Large intestine (tissue), 3 donors: ENCODE measurements around the gene CABP7. TPM values are rescaled to one million over a fixed set of nuclear protein-coding genes. Genes with fewer than 3 reads are reported as not detected.

Experiments
- DNase-seq, 2 donors: peaks; one replicate each; pipeline versions ENCODE4 v3.0.0 to v3.0.0-alpha.2; 2013
- H3K27ac ChIP-seq: one replicate; pipeline ENCODE4 v1.5.1; 2013; ENCODE audit warnings: low read length
- H3K27me3 ChIP-seq: 2 replicates; pipeline ENCODE4 v1.6.1; 2013; ENCODE audit warnings: low read length; ENCODE audit not compliant: control insufficient read depth, insufficient read depth
- H3K36me3 ChIP-seq: 2 replicates; pipeline ENCODE4 v1.6.1; 2013; ENCODE audit warnings: low read length; ENCODE audit not compliant: control insufficient read depth, insufficient read depth
- H3K4me1 ChIP-seq: one replicate; pipeline ENCODE4 v1.6.1; 2013; ENCODE audit warnings: low read length; ENCODE audit not compliant: control insufficient read depth, insufficient read depth
- H3K4me3 ChIP-seq: one replicate; pipeline ENCODE4 v1.5.1; 2013; ENCODE audit warnings: low read length
- H3K9me3 ChIP-seq: one replicate; pipeline ENCODE4 v1.6.1; 2013; ENCODE audit warnings: mild to moderate bottlenecking, low read depth, low read length, moderate library complexity; ENCODE audit not compliant: control insufficient read depth
- WGBS: methylation state at CpG from one replicate; pipeline ENCODE4 v1.1.5; 2013; ENCODE audit warnings: low lambda C conversion rate; ENCODE audit not compliant: insufficient coverage; 5-methylcytosine and 5-hydroxymethylcytosine counted together
- polyA plus RNA-seq: library from polyadenylated mRNA; unstranded; fragments of 120-200 nt; gene quantifications from one replicate; pipeline ENCODE4 v1.2.1, GENCODE V29; 2013

CABP7 gene
- polyA plus RNA-seq, 1 donor = 5.2 TPM

GRCh38 chr22:29701155-29701999 lies 18.4 kb upstream of the CABP7 start:
- WGBS = no CpG with 5 or more reads among the region's 14 CpGs
- H3K4me3 ChIP-seq = no peak overlapping the region
- H3K9me3 ChIP-seq = no peaks in the 10 kb centered on the region
- H3K27ac ChIP-seq = peak overlapping the region; percentile 11
- H3K27me3 ChIP-seq = peaks cover 37% of the 10 kb centered on the region
- H3K4me1 ChIP-seq = peaks cover 31% of the 10 kb centered on the region
- DNase-seq = peak in 1 of 2 donors; percentile 66
- peaks cover 7% of the 10 kb centered on the region for H3K36me3 ChIP-seq

- Histone ChIP-seq H3K27me3 (peaks cover 46% of the 10 kb centered on the region), H3K9me3 (no peaks in the 10 kb centered on the region), H3K4me1 (peaks cover 31% of the 10 kb centered on the region), H3K36me3 (peaks cover 3% of the 10 kb centered on the region), H3K4me3 (no peak overlapping the region), H3K27ac (peak overlapping the region; percentile 13)
- WGBS = no CpG with 5 or more reads among the region's 14 CpGs
- DNase-seq = no peak
Observed at GRCh38 chr22:29702000-29702930, 17.5 kb upstream of the CABP7 start.

DNA sequence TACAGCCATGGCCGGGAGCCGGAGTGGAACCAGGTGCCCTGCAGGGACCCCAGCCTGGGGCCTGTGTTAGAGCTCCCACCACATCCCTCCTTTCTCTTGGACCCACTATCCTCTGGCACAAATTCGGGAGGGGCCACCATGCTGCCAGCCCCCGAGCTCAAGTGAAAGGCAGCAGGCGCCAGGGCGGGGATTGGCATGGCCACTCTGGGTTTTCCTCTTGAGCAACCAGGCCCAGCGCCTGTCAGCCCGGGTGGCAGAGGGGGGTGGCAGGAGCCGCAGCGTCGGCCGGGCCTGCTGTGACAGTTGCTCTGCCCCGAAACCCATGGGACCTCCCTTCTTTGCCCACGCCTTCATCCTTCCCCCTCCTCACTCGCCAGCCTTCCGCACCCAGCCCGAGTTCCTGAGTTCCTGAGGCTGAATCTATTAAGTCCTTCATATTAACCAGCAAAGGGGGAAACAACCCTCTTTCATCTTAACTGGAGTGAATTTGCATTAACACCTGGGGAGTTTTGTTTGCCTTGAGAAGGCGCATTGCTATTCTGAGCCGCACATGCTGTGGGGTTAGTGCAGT lies 16.8 kb upstream of the CABP7 start:
- no peaks in the 10 kb centered on the region for H3K36me3 ChIP-seq
- H3K27me3 ChIP-seq = peaks cover 50% of the 10 kb centered on the region
- H3K9me3 ChIP-seq = no peaks in the 10 kb centered on the region
- DNase-seq = no peak
- peak overlapping the region; percentile 13 for H3K27ac ChIP-seq
- WGBS = no CpG with 5 or more reads among the region's 19 CpGs
- peaks cover 31% of the 10 kb centered on the region for H3K4me1 ChIP-seq
- H3K4me3 ChIP-seq = no peak overlapping the region

- Histone ChIP-seq H3K4me3 (no peak overlapping the region), H3K36me3 (no peaks in the 10 kb centered on the region), H3K4me1 (peaks cover 31% of the 10 kb centered on the region), H3K9me3 (no peaks in the 10 kb centered on the region), H3K27me3 (peaks cover 50% of the 10 kb centered on the region), H3K27ac (no peak overlapping the region)
- no peak for DNase-seq
- WGBS = no CpG with 5 or more reads among the region's 7 CpGs
Observed at GRCh38 chr22:29703569-29704195, 16.1 kb upstream of the CABP7 start.

DNA sequence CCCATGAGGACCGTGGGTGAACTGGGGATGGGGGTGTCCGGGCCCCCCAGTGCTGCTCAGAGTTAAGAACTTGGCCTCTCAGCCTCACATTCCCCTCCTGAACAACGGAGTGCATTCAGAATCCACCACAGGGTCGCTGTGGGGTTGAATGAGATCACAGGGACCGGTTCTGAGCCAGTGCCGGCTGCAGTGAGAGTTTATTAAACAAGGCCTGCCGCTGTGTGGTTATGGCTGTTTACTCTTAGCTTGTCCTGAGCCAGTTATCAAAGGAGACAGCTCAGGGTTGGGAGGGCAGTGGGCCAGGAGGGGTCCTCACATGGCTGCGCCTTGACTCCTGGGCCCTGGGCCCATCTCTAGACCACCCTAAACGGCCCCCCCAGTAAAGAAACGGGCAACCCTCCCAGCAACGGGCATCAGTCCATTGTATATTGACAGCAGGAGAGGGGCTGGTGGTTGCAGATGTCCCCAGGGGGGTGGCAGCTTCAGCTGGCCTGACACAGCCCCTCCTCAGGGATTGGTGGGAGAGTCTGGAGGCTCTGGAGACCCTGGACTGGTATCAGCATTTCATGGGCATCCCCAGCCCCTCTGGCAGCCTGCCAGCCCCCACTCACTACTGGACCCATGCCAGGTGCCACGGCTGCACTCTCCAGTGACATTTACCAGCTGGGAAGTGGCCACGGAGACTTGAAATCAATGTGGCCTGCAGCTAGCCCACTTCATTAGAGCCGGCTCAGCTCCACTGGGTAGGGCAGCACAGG lies 15.1 kb upstream of the CABP7 start:
- no peak overlapping the region for H3K4me3 ChIP-seq
- no peaks in the 10 kb centered on the region for H3K9me3 ChIP-seq
- peaks cover 50% of the 10 kb centered on the region for H3K27me3 ChIP-seq
- H3K4me1 ChIP-seq = peaks cover 31% of the 10 kb centered on the region
- H3K27ac ChIP-seq = no peak overlapping the region
- WGBS = no CpG with 5 or more reads among the region's 14 CpGs
- no peaks in the 10 kb centered on the region for H3K36me3 ChIP-seq
- peak in 1 of 2 donors; percentile 60 for DNase-seq

DNA sequence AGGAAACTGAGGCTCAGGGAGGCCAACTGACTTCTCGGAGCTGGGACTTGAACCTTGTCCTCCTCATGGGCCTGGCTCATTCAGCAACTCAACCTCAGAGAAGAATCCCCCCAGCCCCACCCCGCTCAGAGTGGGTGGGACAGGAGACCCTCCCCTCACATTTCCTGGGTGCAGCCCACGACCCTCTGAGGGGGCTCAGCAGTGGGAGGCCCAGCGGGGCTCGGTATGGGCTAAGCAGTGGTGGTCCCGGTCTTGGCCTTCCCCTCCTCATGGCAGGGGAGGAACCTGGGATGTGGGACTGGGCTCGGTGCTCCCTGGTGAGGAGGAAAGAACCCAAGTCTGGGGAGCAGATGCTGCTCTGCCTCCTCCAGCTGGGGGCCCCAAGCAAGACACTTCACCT lies 14.2 kb upstream of the CABP7 start:
- no peak for DNase-seq
- WGBS = no CpG with 5 or more reads among the region's 7 CpGs
- no peak overlapping the region for H3K4me3 ChIP-seq
- no peaks in the 10 kb centered on the region for H3K36me3 ChIP-seq
- H3K27ac ChIP-seq = no peak overlapping the region
- H3K9me3 ChIP-seq = no peaks in the 10 kb centered on the region
- peaks cover 48% of the 10 kb centered on the region for H3K27me3 ChIP-seq
- peaks cover 30% of the 10 kb centered on the region for H3K4me1 ChIP-seq

DNA sequence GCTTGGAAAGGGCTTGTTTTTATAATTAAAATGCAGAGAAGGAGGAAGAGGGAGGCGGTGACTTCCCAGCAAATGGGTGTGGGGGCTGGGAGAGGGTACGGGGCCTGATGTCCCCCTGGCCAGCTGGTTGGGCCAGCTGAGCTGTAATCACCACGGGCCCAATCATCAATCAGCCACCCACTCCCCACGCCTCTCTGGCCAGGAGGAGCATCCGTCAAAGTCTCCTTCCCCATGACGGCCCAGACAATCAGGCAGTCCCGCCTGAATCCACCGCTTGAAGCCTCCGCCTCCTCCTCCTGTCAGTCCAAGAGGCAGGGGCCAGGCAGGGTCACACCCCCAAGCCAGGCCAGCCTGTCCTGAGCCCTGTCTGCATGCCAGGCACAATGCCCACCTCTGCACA lies 13.3 kb upstream of the CABP7 start:
- Histone ChIP-seq H3K4me1 (peaks cover 22% of the 10 kb centered on the region), H3K36me3 (no peaks in the 10 kb centered on the region), H3K4me3 (no peak overlapping the region), H3K27ac (no peak overlapping the region), H3K27me3 (peaks cover 40% of the 10 kb centered on the region), H3K9me3 (no peaks in the 10 kb centered on the region)
- WGBS = no CpG with 5 or more reads among the region's 9 CpGs
- DNase-seq = no peak

GRCh38 chr22:29707010-29707409 lies 12.8 kb upstream of the CABP7 start:
- H3K27ac ChIP-seq = no peak overlapping the region
- no CpG with 5 or more reads among the region's 18 CpGs for WGBS
- no peaks in the 10 kb centered on the region for H3K9me3 ChIP-seq
- H3K4me3 ChIP-seq = no peak overlapping the region
- H3K36me3 ChIP-seq = no peaks in the 10 kb centered on the region
- H3K4me1 ChIP-seq = peaks cover 17% of the 10 kb centered on the region
- no peak for DNase-seq
- H3K27me3 ChIP-seq = peaks cover 37% of the 10 kb centered on the region

- H3K36me3 ChIP-seq = no peaks in the 10 kb centered on the region
- no peak overlapping the region for H3K27ac ChIP-seq
- H3K27me3 ChIP-seq = peaks cover 35% of the 10 kb centered on the region
- peaks cover 13% of the 10 kb centered on the region for H3K4me1 ChIP-seq
- H3K9me3 ChIP-seq = no peaks in the 10 kb centered on the region
- no peak overlapping the region for H3K4me3 ChIP-seq
- no peak for DNase-seq
- no CpG with 5 or more reads among the region's 5 CpGs for WGBS
Observed at GRCh38 chr22:29707471-29707870, 12.3 kb upstream of the CABP7 start.
